ENCODE measurements around the gene SULT1E1. TPM values are rescaled to one million over a fixed set of nuclear protein-coding genes. Genes with fewer than 3 reads are reported as not detected.
A peak's percentile ranks its signal among the peaks of the same experiment; 100 is the strongest.

Gene SULT1E1
- total RNA-seq, 1 experiment from 2014 or later, result not detected

DNA sequence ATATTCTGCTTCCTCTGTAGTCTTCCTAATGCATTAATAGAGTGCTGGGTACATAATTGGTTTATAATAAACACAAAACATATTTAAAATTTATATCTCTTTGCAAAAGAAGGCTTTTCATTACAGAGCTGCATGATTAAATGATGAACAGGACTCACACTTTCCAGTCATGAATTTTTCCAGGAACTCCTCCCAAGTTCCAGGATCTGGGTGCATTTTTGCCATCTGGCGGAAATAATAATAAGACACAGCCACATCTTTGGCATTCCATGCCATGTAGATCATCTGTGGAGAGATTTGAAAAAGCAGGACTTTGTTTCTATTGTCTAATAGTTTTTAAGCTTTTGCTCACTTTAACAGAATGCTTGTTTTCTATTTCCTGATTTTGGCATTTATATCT lies 59.3 kb downstream of the SULT1E1 start:
- H3K27ac Mint-ChIP-seq, result no peak overlapping the region
- H3K27me3 Mint-ChIP-seq (ENCODE audit: low read depth), result no peaks in the 10 kb centered on the region
- no peaks in the 10 kb centered on the region for H3K9me3 Mint-ChIP-seq
- DNase-seq (ENCODE audit: low spot score), result no peak
- ATAC-seq, result no peak
- ChIA-PET CTCF (no interaction called here), POLR2A (no interaction called here)
- no peak for TF ChIP-seq SP1 (CRISPR knock-in tag; conservative IDR thresholded peaks at IDR 0.05)
- H3K36me3 Mint-ChIP-seq, result no peaks in the 10 kb centered on the region
- no peak overlapping the region for H3K4me3 Mint-ChIP-seq
- no peaks in the 10 kb centered on the region for H3K4me1 Mint-ChIP-seq

- Mint-ChIP-seq H3K36me3 (no peaks in the 10 kb centered on the region), H3K4me1 (no peaks in the 10 kb centered on the region), H3K27me3 (ENCODE audit: low read depth) (no peaks in the 10 kb centered on the region), H3K27ac (no peak overlapping the region), H3K4me3 (no peak overlapping the region), H3K9me3 (no peaks in the 10 kb centered on the region)
- DNase-seq (ENCODE audit: low spot score) (no peak), ATAC-seq (peak; percentile 52)
- ChIA-PET CTCF (no interaction called here), POLR2A (no interaction called here)
- TF ChIP-seq SMAD4 (CRISPR knock-in tag; IDR thresholded peaks at IDR 0.05), result no peak
- TF ChIP-seq SOX15 (CRISPR knock-in tag; IDR thresholded peaks at IDR 0.05), result no peak
- no peak for TF ChIP-seq USF1 (CRISPR knock-in tag; IDR thresholded peaks at IDR 0.05)
- no peak for TF ChIP-seq ZNF416 (CRISPR knock-in tag; IDR thresholded peaks at IDR 0.05)
- no peak for TF ChIP-seq FOXJ3 (CRISPR knock-in tag; IDR thresholded peaks at IDR 0.05; ENCODE audit: borderline replicate concordance)
- no peak for TF ChIP-seq ETV6 (CRISPR knock-in tag; IDR thresholded peaks at IDR 0.05)
- TF ChIP-seq NFYB (CRISPR knock-in tag; conservative IDR thresholded peaks at IDR 0.05; ENCODE audit: low read depth), result no peak
- TF ChIP-seq ESRRA (CRISPR knock-in tag; IDR thresholded peaks at IDR 0.05; ENCODE audit: borderline replicate concordance), result no peak
- no peak for TF ChIP-seq NR3C1 (CRISPR knock-in tag; conservative IDR thresholded peaks at IDR 0.05; ENCODE audit: low read depth)
- no peak for TF ChIP-seq E2F4 (CRISPR knock-in tag; IDR thresholded peaks at IDR 0.05; ENCODE audit: borderline replicate concordance, low read depth)
- TF ChIP-seq, protein P1, sequence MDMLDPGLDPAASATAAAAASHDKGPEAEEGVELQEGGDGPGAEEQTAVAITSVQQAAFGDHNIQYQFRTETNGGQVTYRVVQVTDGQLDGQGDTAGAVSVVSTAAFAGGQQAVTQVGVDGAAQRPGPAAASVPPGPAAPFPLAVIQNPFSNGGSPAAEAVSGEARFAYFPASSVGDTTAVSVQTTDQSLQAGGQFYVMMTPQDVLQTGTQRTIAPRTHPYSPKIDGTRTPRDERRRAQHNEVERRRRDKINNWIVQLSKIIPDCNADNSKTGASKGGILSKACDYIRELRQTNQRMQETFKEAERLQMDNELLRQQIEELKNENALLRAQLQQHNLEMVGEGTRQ (CRISPR knock-in tag; IDR thresholded peaks at IDR 0.05), result no peak
- TF ChIP-seq, protein P2, sequence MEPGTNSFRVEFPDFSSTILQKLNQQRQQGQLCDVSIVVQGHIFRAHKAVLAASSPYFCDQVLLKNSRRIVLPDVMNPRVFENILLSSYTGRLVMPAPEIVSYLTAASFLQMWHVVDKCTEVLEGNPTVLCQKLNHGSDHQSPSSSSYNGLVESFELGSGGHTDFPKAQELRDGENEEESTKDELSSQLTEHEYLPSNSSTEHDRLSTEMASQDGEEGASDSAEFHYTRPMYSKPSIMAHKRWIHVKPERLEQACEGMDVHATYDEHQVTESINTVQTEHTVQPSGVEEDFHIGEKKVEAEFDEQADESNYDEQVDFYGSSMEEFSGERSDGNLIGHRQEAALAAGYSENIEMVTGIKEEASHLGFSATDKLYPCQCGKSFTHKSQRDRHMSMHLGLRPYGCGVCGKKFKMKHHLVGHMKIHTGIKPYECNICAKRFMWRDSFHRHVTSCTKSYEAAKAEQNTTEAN (CRISPR knock-in tag; IDR thresholded peaks at IDR 0.05), result no peak
- TF ChIP-seq, protein P3, sequence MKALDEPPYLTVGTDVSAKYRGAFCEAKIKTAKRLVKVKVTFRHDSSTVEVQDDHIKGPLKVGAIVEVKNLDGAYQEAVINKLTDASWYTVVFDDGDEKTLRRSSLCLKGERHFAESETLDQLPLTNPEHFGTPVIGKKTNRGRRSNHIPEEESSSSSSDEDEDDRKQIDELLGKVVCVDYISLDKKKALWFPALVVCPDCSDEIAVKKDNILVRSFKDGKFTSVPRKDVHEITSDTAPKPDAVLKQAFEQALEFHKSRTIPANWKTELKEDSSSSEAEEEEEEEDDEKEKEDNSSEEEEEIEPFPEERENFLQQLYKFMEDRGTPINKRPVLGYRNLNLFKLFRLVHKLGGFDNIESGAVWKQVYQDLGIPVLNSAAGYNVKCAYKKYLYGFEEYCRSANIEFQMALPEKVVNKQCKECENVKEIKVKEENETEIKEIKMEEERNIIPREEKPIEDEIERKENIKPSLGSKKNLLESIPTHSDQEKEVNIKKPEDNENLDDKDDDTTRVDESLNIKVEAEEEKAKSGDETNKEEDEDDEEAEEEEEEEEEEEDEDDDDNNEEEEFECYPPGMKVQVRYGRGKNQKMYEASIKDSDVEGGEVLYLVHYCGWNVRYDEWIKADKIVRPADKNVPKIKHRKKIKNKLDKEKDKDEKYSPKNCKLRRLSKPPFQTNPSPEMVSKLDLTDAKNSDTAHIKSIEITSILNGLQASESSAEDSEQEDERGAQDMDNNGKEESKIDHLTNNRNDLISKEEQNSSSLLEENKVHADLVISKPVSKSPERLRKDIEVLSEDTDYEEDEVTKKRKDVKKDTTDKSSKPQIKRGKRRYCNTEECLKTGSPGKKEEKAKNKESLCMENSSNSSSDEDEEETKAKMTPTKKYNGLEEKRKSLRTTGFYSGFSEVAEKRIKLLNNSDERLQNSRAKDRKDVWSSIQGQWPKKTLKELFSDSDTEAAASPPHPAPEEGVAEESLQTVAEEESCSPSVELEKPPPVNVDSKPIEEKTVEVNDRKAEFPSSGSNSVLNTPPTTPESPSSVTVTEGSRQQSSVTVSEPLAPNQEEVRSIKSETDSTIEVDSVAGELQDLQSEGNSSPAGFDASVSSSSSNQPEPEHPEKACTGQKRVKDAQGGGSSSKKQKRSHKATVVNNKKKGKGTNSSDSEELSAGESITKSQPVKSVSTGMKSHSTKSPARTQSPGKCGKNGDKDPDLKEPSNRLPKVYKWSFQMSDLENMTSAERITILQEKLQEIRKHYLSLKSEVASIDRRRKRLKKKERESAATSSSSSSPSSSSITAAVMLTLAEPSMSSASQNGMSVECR (CRISPR knock-in tag; IDR thresholded peaks at IDR 0.05; ENCODE audit: borderline replicate concordance), result no peak
- no peak for TF ChIP-seq ZNF423 (CRISPR knock-in tag; IDR thresholded peaks at IDR 0.05)
- no peak for TF ChIP-seq RORB (CRISPR knock-in tag; IDR thresholded peaks at IDR 0.05)
- no peak for TF ChIP-seq AR (CRISPR knock-in tag; IDR thresholded peaks at IDR 0.05)
- TF ChIP-seq JAZF1 (CRISPR knock-in tag; IDR thresholded peaks at IDR 0.05), result no peak
- no peak for TF ChIP-seq NFE2L1 (CRISPR knock-in tag; IDR thresholded peaks at IDR 0.05)
- TF ChIP-seq, protein P4, sequence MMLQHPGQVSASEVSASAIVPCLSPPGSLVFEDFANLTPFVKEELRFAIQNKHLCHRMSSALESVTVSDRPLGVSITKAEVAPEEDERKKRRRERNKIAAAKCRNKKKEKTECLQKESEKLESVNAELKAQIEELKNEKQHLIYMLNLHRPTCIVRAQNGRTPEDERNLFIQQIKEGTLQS (CRISPR knock-in tag; conservative IDR thresholded peaks at IDR 0.05), result no peak
Observed at GRCh38 chr4:69799337-69799736, 60.6 kb downstream of the SULT1E1 start.
